T-helper 22 cell (primary cell): ENCODE measurements around the gene RAB3GAP2.
"Not testable (repeated sequence)": the region's sequence is repeated elsewhere in the genome, so short reads cannot be mapped to it uniquely, and the experiment has no call there.

Source experiments
- DNase-seq: peaks from one replicate; pipeline ENCODE4 v3.0.0-alpha.2; 2020; ENCODE audit warnings: low read depth

The RAB3GAP2 gene

GRCh38 chr1:220189750-220190347 is 82.4 kb downstream of the RAB3GAP2 start:
- no peak for DNase-seq

- no peak for DNase-seq
These were observed 83.7 kb downstream of the RAB3GAP2 start for GRCh38 chr1:220188538-220188937.

GRCh38 chr1:220186752-220187151 is 85.5 kb downstream of the RAB3GAP2 start:
- DNase-seq, result no peak

- DNase-seq, result no peak
These were observed 87.7 kb downstream of the RAB3GAP2 start for GRCh38 chr1:220184506-220184905.

- DNase-seq, result no peak
These were observed 89.6 kb downstream of the RAB3GAP2 start for GRCh38 chr1:220182656-220183055.

- no peak for DNase-seq
These were observed 90.1 kb downstream of the RAB3GAP2 start for GRCh38 chr1:220182111-220182510.

GRCh38 chr1:220176540-220176939 is 95.7 kb downstream of the RAB3GAP2 start:
- DNase-seq, result no peak

- DNase-seq, result no peak
These were observed 101.3 kb downstream of the RAB3GAP2 start for GRCh38 chr1:220170836-220171526.

- not testable (repeated sequence) for DNase-seq
These were observed 102.4 kb downstream of the RAB3GAP2 start for GRCh38 chr1:220169887-220170286.

- no peak for DNase-seq
These were observed 105.4 kb downstream of the RAB3GAP2 start for GRCh38 chr1:220166853-220167252.

GRCh38 chr1:220164517-220164916 is 107.7 kb downstream of the RAB3GAP2 start:
- DNase-seq, result no peak

- no peak for DNase-seq
These were observed 108.1 kb downstream of the RAB3GAP2 start for GRCh38 chr1:220164116-220164515.

GRCh38 chr1:220160027-220160426 is 112.2 kb downstream of the RAB3GAP2 start:
- DNase-seq, result no peak

- DNase-seq, result no peak
These were observed 113.2 kb downstream of the RAB3GAP2 start for GRCh38 chr1:220159041-220159440.

GRCh38 chr1:220158530-220158929 is 113.7 kb downstream of the RAB3GAP2 start:
- not testable (repeated sequence) for DNase-seq

GRCh38 chr1:220157738-220158137 is 114.5 kb downstream of the RAB3GAP2 start:
- no peak for DNase-seq

GRCh38 chr1:220156620-220157146 is 115.6 kb downstream of the RAB3GAP2 start:
- DNase-seq, result no peak

GRCh38 chr1:220153147-220153546 is 119.1 kb downstream of the RAB3GAP2 start:
- no peak for DNase-seq

GRCh38 chr1:220151454-220151853 is 120.8 kb downstream of the RAB3GAP2 start:
- DNase-seq, result no peak

- DNase-seq, result no peak
These were observed 122.5 kb downstream of the RAB3GAP2 start for GRCh38 chr1:220149742-220150141.

- no peak for DNase-seq
These were observed 128.2 kb downstream of the RAB3GAP2 start for GRCh38 chr1:220144051-220144450.

GRCh38 chr1:220139966-220140365 is 132.3 kb downstream of the RAB3GAP2 start:
- no peak for DNase-seq

GRCh38 chr1:220137019-220137786 is 135.1 kb downstream of the RAB3GAP2 start:
- DNase-seq, result no peak
